ENCODE results near the gene ZWILCH. TPM values are rescaled to one million over a fixed set of nuclear protein-coding genes. Genes with fewer than 3 reads are reported as not detected.
A peak's percentile ranks its signal among the peaks of the same experiment; 100 is the strongest.
"Not testable (repeated sequence)": the region's sequence is repeated elsewhere in the genome, so short reads cannot be mapped to it uniquely, and the experiment has no call there.

Gene ZWILCH
- total RNA-seq (15.1 TPM), polyA plus RNA-seq (10 to 100 TPM; 10.3 to 15.7 (median 11.5) TPM)

DNA sequence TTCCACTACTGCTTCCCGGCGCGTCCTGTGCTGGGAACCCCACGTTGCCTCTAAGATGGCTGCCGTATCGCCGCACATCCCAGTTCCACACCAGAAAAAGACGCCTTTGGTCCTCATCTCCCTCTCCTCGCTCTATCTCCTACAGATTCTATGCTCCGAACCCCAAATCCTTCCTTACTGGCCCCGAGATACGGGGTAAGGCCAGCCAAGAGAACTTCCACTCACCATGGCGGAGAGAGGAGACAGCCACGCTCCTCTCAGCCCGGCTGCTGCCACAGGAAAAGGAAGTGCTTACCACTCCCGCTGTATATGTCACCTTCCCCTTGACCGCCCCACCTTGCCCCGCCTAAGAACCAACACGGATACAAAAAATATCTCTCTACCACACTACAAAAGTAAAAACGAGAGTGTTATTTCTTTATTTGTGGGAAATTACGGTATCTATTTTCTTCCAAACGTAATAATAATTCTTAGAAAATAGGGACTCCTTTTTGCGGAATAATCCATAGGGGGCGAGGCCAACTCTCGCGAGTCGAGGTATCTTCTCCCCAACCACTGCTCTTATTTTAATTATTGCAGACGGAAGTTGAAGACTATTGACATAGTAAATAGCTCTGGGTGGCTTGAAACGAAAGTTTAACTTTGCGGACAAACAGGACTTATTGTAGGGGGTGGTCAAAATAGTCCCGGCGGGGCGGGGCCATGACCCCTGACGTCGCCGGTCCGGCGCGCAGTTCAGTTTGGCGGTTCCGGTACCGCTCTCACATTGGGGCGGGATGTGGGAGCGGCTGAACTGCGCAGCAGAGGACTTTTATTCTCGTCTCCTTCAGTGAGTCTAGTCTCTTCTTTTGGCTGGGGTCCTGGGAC is at the start of gene ZWILCH, which contains the start of gene RPL4:
Gene ZWILCH, plus strand, starts transcription at position 764 of the 867 bp plus-strand sequence. Its CDS starts 13 bp downstream, at position 777.
Gene RPL4, minus strand, starts transcription at position 293 of the 867 bp plus-strand sequence. Its CDS starts 65 bp downstream, at position 228.
- peaks cover 19% of the 10 kb centered on the region for H3K4me1 ChIP-seq (ENCODE audit: control insufficient read depth, insufficient read depth, low read length, poor library complexity, severe bottlenecking)
- H3K27ac Mint-ChIP-seq, result peak within 1 kb of the TSS; percentile 96 to 100 (median 99)
- H3K36me3 ChIP-seq (ENCODE audit: control insufficient read depth, insufficient read depth, low read length), result peaks cover 36% of the 10 kb centered on the region
- ATAC-seq (ENCODE audit: low read depth in 2 of 2) (peak; percentile 86), DNase-seq (peak; percentile 80 to 91 (median 88))
- H3K27ac ChIP-seq (ENCODE audit: insufficient read depth, low read length, poor library complexity, severe bottlenecking), result peak within 1 kb of the TSS; percentile 96
- no peaks in the 10 kb centered on the region for H3K9me3 ChIP-seq (ENCODE audit: control insufficient read depth in 2 of 2, low read length in 2 of 2)
- peaks cover 8% of the 10 kb centered on the region for H3K27me3 Mint-ChIP-seq
- H3K9me3 Mint-ChIP-seq, result no peaks in the 10 kb centered on the region
- peak within 1 kb of the TSS; percentile 98 to 100 (median 100) for H3K4me3 Mint-ChIP-seq
- peaks cover 36% of the 10 kb centered on the region for H3K36me3 Mint-ChIP-seq
- H3K27me3 ChIP-seq (ENCODE audit: control insufficient read depth, insufficient read depth, low read length), result no peaks in the 10 kb centered on the region
- H3K4me3 ChIP-seq (ENCODE audit: low read depth, low read length), result peak within 1 kb of the TSS; percentile 98
- H3K4me1 Mint-ChIP-seq, result peaks cover 24 to 65% (median 46%) of the 10 kb centered on the region in 4 donors

GRCh38 chr15:66456211-66456610 is 48.9 kb upstream of the ZWILCH start:
- DNase-seq (no peak), ATAC-seq (ENCODE audit: low read depth in 2 of 2) (no peak)
- H3K36me3 ChIP-seq (ENCODE audit: control insufficient read depth, insufficient read depth, low read length), result peaks cover 17% of the 10 kb centered on the region
- no peaks in the 10 kb centered on the region for H3K9me3 ChIP-seq (ENCODE audit: control insufficient read depth in 2 of 2, low read length in 2 of 2)
- peaks cover 0 to 14% (median 6%) of the 10 kb centered on the region in 4 donors for H3K4me1 Mint-ChIP-seq
- no peak overlapping the region for H3K4me3 ChIP-seq (ENCODE audit: low read depth, low read length)
- no peaks in the 10 kb centered on the region for H3K27me3 Mint-ChIP-seq
- H3K9me3 Mint-ChIP-seq, result peaks cover 0 to 1% (median 0%) of the 10 kb centered on the region in 7 donors
- H3K27me3 ChIP-seq (ENCODE audit: control insufficient read depth, insufficient read depth, low read length), result no peaks in the 10 kb centered on the region
- no peaks in the 10 kb centered on the region for H3K4me1 ChIP-seq (ENCODE audit: control insufficient read depth, insufficient read depth, low read length, poor library complexity, severe bottlenecking)
- H3K27ac Mint-ChIP-seq, result peak overlapping the region in 1 of 3 donors; percentile 74
- H3K27ac ChIP-seq (ENCODE audit: insufficient read depth, low read length, poor library complexity, severe bottlenecking), result no peak overlapping the region
- no peak overlapping the region for H3K4me3 Mint-ChIP-seq
- peaks cover 28% of the 10 kb centered on the region for H3K36me3 Mint-ChIP-seq

DNA sequence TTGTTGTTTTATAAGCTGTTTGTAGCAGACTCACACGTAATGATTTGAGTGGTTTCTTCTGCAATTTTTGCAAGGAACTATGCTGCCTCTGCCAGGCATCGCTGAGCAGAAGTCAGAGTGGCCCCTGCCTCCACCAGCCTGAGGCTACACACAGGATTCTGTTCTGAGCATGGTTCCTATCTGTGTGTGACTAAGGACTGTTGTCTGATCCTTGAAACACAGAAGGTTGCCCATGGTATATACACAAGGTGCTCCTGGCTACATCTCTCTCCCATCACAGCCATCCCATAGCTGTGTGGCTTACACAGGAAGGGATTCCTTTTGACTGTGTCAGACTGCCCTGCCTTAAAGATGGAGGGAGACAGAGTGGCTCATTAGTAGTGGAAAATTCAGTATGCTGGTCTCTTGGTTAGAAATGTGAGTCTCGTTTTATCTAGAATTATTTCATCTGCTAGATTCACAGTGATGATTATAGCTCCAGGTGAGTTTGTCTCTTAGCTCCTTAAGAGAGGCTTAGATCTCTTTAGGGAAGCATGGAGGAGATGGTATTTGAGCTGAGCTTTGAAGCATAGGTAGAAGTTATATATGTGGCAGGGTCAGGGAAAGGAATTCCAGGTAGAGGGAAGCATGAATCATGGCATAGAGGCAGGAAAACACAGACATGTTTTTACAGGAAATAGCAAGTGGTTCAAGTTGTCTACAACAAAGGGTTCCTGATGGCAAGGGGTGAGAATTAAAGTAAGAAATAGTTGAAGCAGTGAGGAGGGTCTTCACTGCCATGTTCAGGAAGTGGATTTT is 45.1 kb upstream of the ZWILCH start:
- H3K4me1 Mint-ChIP-seq, result peaks cover 0 to 11% (median 6%) of the 10 kb centered on the region in 4 donors
- peaks cover 3% of the 10 kb centered on the region for H3K36me3 ChIP-seq (ENCODE audit: control insufficient read depth, insufficient read depth, low read length)
- DNase-seq (no peak), ATAC-seq (ENCODE audit: low read depth in 2 of 2) (no peak)
- no peaks in the 10 kb centered on the region for H3K27me3 Mint-ChIP-seq
- H3K4me1 ChIP-seq (ENCODE audit: control insufficient read depth, insufficient read depth, low read length, poor library complexity, severe bottlenecking), result no peaks in the 10 kb centered on the region
- no peak overlapping the region for H3K4me3 Mint-ChIP-seq
- no peaks in the 10 kb centered on the region for H3K27me3 ChIP-seq (ENCODE audit: control insufficient read depth, insufficient read depth, low read length)
- H3K36me3 Mint-ChIP-seq, result peaks cover 31% of the 10 kb centered on the region
- peak overlapping the region; percentile 44 to 55 (median 54) for H3K27ac Mint-ChIP-seq
- H3K27ac ChIP-seq (ENCODE audit: insufficient read depth, low read length, poor library complexity, severe bottlenecking), result no peak overlapping the region
- H3K4me3 ChIP-seq (ENCODE audit: low read depth, low read length), result no peak overlapping the region
- H3K9me3 Mint-ChIP-seq, result peaks cover 0 to 1% (median 0%) of the 10 kb centered on the region in 7 donors
- no peaks in the 10 kb centered on the region for H3K9me3 ChIP-seq (ENCODE audit: control insufficient read depth in 2 of 2, low read length in 2 of 2)

DNA sequence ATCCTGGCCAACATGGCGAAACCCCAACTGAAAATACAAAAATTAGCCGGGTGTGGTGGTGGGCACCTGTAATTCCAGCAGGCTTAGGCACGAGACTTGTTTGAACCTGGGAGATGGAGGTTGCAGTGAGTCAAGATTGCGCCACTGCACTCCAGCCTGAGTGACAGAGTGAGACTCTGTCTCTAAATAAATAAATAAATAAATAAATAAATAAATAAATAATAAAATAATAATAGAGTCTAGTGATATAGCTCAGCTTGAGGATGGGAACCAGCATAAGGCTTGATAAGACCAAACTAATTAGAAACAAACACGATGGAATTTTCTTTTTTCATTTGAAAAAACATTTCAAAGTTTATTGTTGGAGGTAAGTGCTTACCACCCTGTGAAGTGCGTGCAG is 43.8 kb upstream of the ZWILCH start:
- not testable (repeated sequence) for H3K27ac ChIP-seq (ENCODE audit: insufficient read depth, low read length, poor library complexity, severe bottlenecking); ATAC-seq (ENCODE audit: low read depth in 2 of 2); DNase-seq; H3K4me3 Mint-ChIP-seq; H3K27me3 ChIP-seq (ENCODE audit: control insufficient read depth, insufficient read depth, low read length); H3K4me3 ChIP-seq (ENCODE audit: low read depth, low read length); H3K4me1 ChIP-seq (ENCODE audit: control insufficient read depth, insufficient read depth, low read length, poor library complexity, severe bottlenecking); H3K36me3 ChIP-seq (ENCODE audit: control insufficient read depth, insufficient read depth, low read length); H3K9me3 ChIP-seq (ENCODE audit: control insufficient read depth in 2 of 2, low read length in 2 of 2); H3K9me3 Mint-ChIP-seq; H3K27me3 Mint-ChIP-seq
- Mint-ChIP-seq H3K4me1 (peaks cover 0 to 11% (median 6%) of the 10 kb centered on the region in 4 donors), H3K27ac (peak overlapping the region in 1 of 3 donors; percentile 55), H3K36me3 (peaks cover 34% of the 10 kb centered on the region)

GRCh38 chr15:66461917-66462316 is 43.2 kb upstream of the ZWILCH start:
- Histone ChIP-seq H3K27me3 (ENCODE audit: control insufficient read depth, insufficient read depth, low read length) (no peaks in the 10 kb centered on the region), H3K36me3 (ENCODE audit: control insufficient read depth, insufficient read depth, low read length) (peaks cover 3% of the 10 kb centered on the region), H3K9me3 (ENCODE audit: control insufficient read depth in 2 of 2, low read length in 2 of 2) (no peaks in the 10 kb centered on the region), H3K4me1 (ENCODE audit: control insufficient read depth, insufficient read depth, low read length, poor library complexity, severe bottlenecking) (no peaks in the 10 kb centered on the region), H3K4me3 (ENCODE audit: low read depth, low read length) (no peak overlapping the region), H3K27ac (ENCODE audit: insufficient read depth, low read length, poor library complexity, severe bottlenecking) (no peak overlapping the region)
- Mint-ChIP-seq H3K4me1 (peaks cover 0 to 9% (median 6%) of the 10 kb centered on the region in 4 donors), H3K27me3 (no peaks in the 10 kb centered on the region), H3K4me3 (no peak overlapping the region), H3K9me3 (peaks cover 0 to 1% (median 0%) of the 10 kb centered on the region in 7 donors), H3K27ac (no peak overlapping the region), H3K36me3 (peaks cover 34% of the 10 kb centered on the region)
- DNase-seq (no peak), ATAC-seq (ENCODE audit: low read depth in 2 of 2) (no peak)

DNA sequence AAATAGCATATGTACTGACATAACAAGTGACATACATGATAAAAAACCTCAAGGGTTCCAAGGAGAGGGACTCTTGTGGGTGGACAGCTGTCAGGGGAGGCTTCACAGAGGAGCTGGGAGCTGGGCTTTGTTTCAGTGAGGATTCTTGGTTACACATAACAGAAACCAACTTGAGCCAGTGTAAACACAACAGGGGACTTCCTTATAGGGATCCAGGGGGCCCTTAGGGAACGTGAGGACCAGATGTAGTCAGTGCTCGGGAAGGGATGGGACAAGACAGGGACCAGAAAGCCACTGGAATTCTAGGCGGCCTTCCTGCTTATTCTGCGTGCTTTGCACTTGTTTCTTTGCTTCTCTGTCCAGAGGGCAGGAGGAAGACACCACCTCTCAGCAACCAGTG is 42.5 kb upstream of the ZWILCH start:
- ATAC-seq (ENCODE audit: low read depth in 2 of 2) (no peak), DNase-seq (no peak)
- Histone ChIP-seq H3K36me3 (ENCODE audit: control insufficient read depth, insufficient read depth, low read length) (peaks cover 3% of the 10 kb centered on the region), H3K27me3 (ENCODE audit: control insufficient read depth, insufficient read depth, low read length) (no peaks in the 10 kb centered on the region), H3K27ac (ENCODE audit: insufficient read depth, low read length, poor library complexity, severe bottlenecking) (no peak overlapping the region), H3K4me1 (ENCODE audit: control insufficient read depth, insufficient read depth, low read length, poor library complexity, severe bottlenecking) (no peaks in the 10 kb centered on the region), H3K9me3 (ENCODE audit: control insufficient read depth in 2 of 2, low read length in 2 of 2) (no peaks in the 10 kb centered on the region), H3K4me3 (ENCODE audit: low read depth, low read length) (no peak overlapping the region)
- Mint-ChIP-seq H3K36me3 (peaks cover 34% of the 10 kb centered on the region), H3K27ac (peak overlapping the region in 1 of 3 donors; percentile 19), H3K9me3 (peaks cover 0 to 1% (median 0%) of the 10 kb centered on the region in 7 donors), H3K4me1 (peaks cover 0 to 9% (median 6%) of the 10 kb centered on the region in 4 donors), H3K27me3 (no peaks in the 10 kb centered on the region), H3K4me3 (peak overlapping the region in 1 of 4 donors; percentile 90)

- not testable (repeated sequence) for H3K27ac Mint-ChIP-seq; H3K9me3 Mint-ChIP-seq; H3K4me1 ChIP-seq (ENCODE audit: control insufficient read depth, insufficient read depth, low read length, poor library complexity, severe bottlenecking); DNase-seq; ATAC-seq (ENCODE audit: low read depth in 2 of 2); H3K27ac ChIP-seq (ENCODE audit: insufficient read depth, low read length, poor library complexity, severe bottlenecking); H3K36me3 ChIP-seq (ENCODE audit: control insufficient read depth, insufficient read depth, low read length); H3K27me3 Mint-ChIP-seq; H3K4me3 Mint-ChIP-seq; H3K9me3 ChIP-seq (ENCODE audit: control insufficient read depth in 2 of 2, low read length in 2 of 2); H3K27me3 ChIP-seq (ENCODE audit: control insufficient read depth, insufficient read depth, low read length); H3K4me3 ChIP-seq (ENCODE audit: low read depth, low read length)
- Mint-ChIP-seq H3K4me1 (peaks cover 4 to 13% (median 7%) of the 10 kb centered on the region in 4 donors), H3K36me3 (peaks cover 25% of the 10 kb centered on the region)
These were observed 39.8 kb upstream of the ZWILCH start for GRCh38 chr15:66465294-66465693.
